ENCODE results near the gene UBXN6. TPM values are rescaled to one million over a fixed set of nuclear protein-coding genes. Genes with fewer than 3 reads are reported as not detected.

Gene UBXN6
- total and polyA plus RNA-seq, 12 donors = 90.6 to 131 (median 106) TPM

DNA sequence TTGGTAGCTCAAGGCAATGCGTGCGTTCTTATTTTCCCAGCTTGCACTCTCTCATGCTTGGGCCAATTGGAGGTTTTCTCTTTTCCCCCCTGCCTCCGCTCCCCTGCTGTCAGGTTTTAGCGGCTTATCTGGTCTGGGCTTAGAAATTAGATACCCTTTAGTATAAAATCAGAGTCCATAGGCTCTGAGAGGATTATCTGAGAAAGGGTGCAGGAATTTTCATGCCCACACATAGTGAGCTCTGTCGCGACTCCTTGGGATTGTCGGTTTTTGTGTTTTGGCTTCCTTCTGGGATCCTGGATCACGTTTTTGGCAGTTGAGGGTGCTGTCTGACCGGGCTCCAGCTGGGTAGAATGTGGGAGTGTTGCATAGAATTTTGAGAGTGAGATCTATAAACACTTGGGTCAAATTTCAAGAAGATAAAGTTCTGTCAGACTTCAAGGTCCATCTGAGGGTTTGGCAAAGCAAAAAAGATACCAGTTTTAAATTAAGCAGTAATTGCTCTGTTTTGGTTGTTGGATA lies 42.7 kb downstream of the UBXN6 start:
- peak in 1 of 8 donors; percentile 21 for ATAC-seq
- H3K27ac ChIP-seq = no peak overlapping the region

DNA sequence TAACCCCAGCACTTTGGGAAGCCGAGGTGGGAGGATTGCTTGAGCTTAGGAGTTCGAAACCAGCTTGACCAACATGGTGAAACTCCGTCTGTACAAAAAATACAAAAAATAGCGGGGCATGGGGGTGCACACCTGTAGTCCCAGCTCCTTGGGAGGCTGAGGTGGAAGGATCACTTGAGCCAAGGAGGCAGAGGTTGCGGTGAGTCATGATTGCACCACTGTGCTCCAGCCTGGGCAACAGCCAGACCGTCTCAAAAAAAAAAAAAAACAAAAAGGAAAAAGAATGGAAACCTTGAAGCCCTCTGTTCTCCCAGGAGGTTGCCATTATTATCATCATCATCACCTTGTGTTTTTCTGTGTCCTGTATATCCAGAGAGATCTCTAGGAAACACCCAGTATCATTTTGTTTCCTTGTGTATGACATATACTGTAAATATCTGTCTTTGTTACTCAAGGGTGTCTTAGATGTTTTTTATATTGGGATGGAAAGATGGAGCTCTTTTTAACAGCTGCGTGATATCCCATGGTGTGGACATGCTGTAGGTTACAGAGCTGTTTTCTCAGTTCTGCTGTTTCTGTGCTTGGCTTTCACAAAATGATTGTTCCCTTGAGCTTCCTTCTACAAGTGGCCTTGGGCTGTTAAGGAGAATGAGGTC lies 43.3 kb downstream of the UBXN6 start:
- Histone ChIP-seq H3K4me3 (no peak overlapping the region), H3K4me1 (peaks cover 0 to 13% (median 6%) of the 10 kb centered on the region in 9 donors), H3K27me3 (no peaks in the 10 kb centered on the region), H3K36me3 (peaks cover 0 to 42% (median 7%) of the 10 kb centered on the region in 9 donors), H3K9me3 (no peaks in the 10 kb centered on the region), H3K27ac (no peak overlapping the region)
- WGBS, 2 donors = 87 to 91% methylated on average over 7 of the region's 7 CpGs
- DNase-seq = no peak
- ATAC-seq = no peak
- intact Hi-C loops (cut with DNase I) = no loop called here
- TF ChIP-seq, protein P1, sequence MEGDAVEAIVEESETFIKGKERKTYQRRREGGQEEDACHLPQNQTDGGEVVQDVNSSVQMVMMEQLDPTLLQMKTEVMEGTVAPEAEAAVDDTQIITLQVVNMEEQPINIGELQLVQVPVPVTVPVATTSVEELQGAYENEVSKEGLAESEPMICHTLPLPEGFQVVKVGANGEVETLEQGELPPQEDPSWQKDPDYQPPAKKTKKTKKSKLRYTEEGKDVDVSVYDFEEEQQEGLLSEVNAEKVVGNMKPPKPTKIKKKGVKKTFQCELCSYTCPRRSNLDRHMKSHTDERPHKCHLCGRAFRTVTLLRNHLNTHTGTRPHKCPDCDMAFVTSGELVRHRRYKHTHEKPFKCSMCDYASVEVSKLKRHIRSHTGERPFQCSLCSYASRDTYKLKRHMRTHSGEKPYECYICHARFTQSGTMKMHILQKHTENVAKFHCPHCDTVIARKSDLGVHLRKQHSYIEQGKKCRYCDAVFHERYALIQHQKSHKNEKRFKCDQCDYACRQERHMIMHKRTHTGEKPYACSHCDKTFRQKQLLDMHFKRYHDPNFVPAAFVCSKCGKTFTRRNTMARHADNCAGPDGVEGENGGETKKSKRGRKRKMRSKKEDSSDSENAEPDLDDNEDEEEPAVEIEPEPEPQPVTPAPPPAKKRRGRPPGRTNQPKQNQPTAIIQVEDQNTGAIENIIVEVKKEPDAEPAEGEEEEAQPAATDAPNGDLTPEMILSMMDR (IDR thresholded peaks at IDR 0.05) = no peak

More for the DNA sequence above, 42.7 kb downstream of the UBXN6 start:
- no peak for DNase-seq
- Histone ChIP-seq H3K4me1 (peaks cover 0 to 13% (median 6%) of the 10 kb centered on the region in 9 donors), H3K27me3 (no peaks in the 10 kb centered on the region), H3K36me3 (peaks cover 0 to 36% (median 5%) of the 10 kb centered on the region in 9 donors), H3K9me3 (no peaks in the 10 kb centered on the region), H3K4me3 (no peak overlapping the region)
- TF ChIP-seq, protein P1 (IDR thresholded peaks at IDR 0.05) = no peak
- intact Hi-C loops (cut with DNase I) = no loop called here
- WGBS, 2 donors = 51 to 53% methylated on average over 9 of the region's 9 CpGs

DNA sequence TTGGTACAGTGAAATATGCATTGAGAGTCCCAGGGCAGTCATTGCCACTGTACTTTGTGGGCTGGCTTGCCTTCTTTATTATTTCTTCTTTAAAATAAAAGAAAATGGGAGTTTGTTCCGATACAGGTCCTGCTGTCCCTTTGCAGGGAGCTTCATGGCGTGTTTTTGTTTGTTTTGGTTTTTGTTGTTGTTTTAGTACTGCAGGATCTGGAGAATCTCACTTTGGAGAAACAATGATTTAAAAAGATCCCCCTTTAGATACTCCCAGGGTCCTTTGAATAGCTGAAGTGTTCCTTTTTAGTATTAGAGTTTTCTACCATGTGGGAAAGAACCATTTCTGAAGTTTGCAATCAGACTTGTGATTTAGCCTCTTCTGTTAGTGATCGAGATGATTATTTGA lies 44.0 kb downstream of the UBXN6 start:
- no peaks in the 10 kb centered on the region for H3K27me3 ChIP-seq
- intact Hi-C loops (cut with DNase I) = no loop called here

DNA sequence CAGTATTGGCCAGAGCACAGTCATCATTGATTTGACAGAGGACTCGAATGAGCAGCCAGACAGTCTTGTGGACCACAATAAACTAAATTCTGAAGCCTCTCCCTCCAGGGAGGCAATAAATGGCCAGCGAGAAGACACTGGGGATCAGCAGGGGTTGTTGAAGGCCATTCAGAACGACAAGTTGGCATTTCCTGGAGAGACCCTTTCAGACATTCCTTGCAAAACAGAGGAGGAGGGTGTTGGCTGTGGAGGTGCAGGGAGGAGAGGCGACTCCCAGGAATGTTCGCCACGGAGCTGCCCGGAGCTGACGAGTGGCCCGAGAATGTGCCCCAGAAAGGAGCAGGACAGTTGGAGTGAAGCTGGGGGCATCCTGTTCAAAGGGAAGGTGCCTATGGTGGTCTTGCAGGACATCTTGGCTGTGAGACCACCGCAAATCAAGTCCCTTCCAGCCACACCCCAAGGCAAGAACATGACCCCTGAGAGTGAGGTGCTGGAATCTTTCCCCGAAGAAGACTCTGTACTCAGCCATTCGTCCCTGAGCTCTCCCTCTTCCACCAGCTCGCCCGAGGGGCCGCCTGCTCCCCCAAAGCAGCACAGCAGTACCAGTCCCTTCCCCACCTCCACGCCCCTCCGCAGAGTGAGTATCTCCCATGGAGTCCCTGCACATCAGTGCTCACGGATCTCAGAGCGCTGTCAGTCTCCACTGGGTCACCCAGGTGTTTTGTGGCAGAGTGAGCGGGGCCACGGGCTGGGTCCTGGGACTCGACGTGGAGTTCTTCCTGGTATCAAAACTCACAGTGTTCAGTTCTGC lies 48.3 kb downstream of the UBXN6 start:
- intact Hi-C loops (cut with DNase I) = no loop called here

More for the DNA sequence above, 44.0 kb downstream of the UBXN6 start:
- Histone ChIP-seq H3K36me3 (peaks cover 0 to 49% (median 7%) of the 10 kb centered on the region in 9 donors), H3K9me3 (no peaks in the 10 kb centered on the region), H3K4me3 (no peak overlapping the region), H3K4me1 (peaks cover 0 to 13% (median 6%) of the 10 kb centered on the region in 9 donors), H3K27ac (no peak overlapping the region)
- WGBS, 2 donors = 96 to 97% methylated on average over 3 of the region's 3 CpGs
- DNase-seq (no peak), ATAC-seq (no peak)
- TF ChIP-seq, protein P1 (IDR thresholded peaks at IDR 0.05) = no peak

More for the DNA sequence above, 48.3 kb downstream of the UBXN6 start:
- no peak overlapping the region for H3K27ac ChIP-seq
- peaks cover 0 to 50% (median 7%) of the 10 kb centered on the region in 9 donors for H3K36me3 ChIP-seq
- TF ChIP-seq, protein P1 (IDR thresholded peaks at IDR 0.05) = no peak
- H3K4me1 ChIP-seq = no peaks in the 10 kb centered on the region
- DNase-seq (no peak), ATAC-seq (peak in 1 of 8 donors; percentile 21)
- no peaks in the 10 kb centered on the region for H3K27me3 ChIP-seq
- no peaks in the 10 kb centered on the region for H3K9me3 ChIP-seq
- no peak overlapping the region for H3K4me3 ChIP-seq
- WGBS, 2 donors = 88 to 90% methylated on average over 23 of the region's 23 CpGs

Measured in heart right ventricle (tissue), 16 donors.